Spleen (tissue), 7 donors: Measurements from ENCODE around the gene DYTN.

Experiments
- CTCF ChIP-seq, 11 experiments: fragments of 200-600 bp in 7 of 11; fragments of 450-650 bp in 4 of 11; sonication (generic) in 4 of 11; IDR thresholded peaks in 8 of 11; conservative IDR thresholded peaks in 3 of 11; 1 replicate in 7 of 11; 2 replicates in 4 of 11; pipeline versions ENCODE4 v1.4.0 to v1.8.0; 2016 to 2021; ENCODE audit warnings: antibody characterized with exemption in 11 of 11, inconsistent platforms in 4 of 11, mild to moderate bottlenecking in 1 of 11
- POLR2A ChIP-seq, 3 donors: fragments of 450-650 bp; IDR thresholded peaks; one replicate each; pipeline ENCODE4 v1.5.1; 2017; ENCODE audit warnings: antibody characterized with exemption in 3 of 3, mild to moderate bottlenecking in 1 of 3
- donor health status: DM: no; HTN: no; CAD: no; lungs with moderate emphysema.
- donor health status: DM: no; HTN: no; CAD: no.
- donor health status: DM: no; HTN: no; CAD: no.

- no peak for TF ChIP-seq CTCF (IDR thresholded peaks at IDR 0.05 in 8 of 11, conservative IDR thresholded peaks at IDR 0.05 in 3 of 11)
- no peak for TF ChIP-seq POLR2A (IDR thresholded peaks at IDR 0.05)
Observed at GRCh38 chr2:206641226-206641625, 77.0 kb downstream of the DYTN start.
